ENCODE data around the gene GIPC1. TPM values are rescaled to one million over a fixed set of nuclear protein-coding genes. Genes with fewer than 3 reads are reported as not detected.

GIPC1 gene
- total and polyA plus RNA-seq, 9 of the 15 experiments (the other 6 are each of a cell fraction or from before 2014, with no cell fraction given): 0.49 to 54.7 (median 24.8) TPM

DNA sequence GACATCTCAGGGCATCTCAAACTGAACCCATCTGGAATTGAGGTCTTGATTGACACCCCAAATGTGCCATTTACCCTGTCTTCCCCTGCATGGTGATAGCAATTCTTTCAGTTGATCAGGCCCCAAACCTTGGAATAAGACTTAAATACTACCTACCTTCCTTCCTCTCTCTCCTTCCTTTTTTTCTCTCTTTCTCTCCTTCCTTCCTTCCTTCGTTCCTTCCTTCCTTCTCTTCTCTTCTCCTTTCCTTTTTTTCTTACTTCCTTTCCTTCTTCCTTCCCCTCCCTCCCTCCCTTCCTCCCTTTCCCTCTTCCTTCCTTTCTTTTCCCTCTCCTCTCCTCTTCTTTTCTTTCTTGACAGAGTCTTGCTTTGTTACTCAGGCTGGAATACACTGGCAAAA lies 7.4 kb upstream of the GIPC1 start (continued):
- TF ChIP-seq, protein P1, sequence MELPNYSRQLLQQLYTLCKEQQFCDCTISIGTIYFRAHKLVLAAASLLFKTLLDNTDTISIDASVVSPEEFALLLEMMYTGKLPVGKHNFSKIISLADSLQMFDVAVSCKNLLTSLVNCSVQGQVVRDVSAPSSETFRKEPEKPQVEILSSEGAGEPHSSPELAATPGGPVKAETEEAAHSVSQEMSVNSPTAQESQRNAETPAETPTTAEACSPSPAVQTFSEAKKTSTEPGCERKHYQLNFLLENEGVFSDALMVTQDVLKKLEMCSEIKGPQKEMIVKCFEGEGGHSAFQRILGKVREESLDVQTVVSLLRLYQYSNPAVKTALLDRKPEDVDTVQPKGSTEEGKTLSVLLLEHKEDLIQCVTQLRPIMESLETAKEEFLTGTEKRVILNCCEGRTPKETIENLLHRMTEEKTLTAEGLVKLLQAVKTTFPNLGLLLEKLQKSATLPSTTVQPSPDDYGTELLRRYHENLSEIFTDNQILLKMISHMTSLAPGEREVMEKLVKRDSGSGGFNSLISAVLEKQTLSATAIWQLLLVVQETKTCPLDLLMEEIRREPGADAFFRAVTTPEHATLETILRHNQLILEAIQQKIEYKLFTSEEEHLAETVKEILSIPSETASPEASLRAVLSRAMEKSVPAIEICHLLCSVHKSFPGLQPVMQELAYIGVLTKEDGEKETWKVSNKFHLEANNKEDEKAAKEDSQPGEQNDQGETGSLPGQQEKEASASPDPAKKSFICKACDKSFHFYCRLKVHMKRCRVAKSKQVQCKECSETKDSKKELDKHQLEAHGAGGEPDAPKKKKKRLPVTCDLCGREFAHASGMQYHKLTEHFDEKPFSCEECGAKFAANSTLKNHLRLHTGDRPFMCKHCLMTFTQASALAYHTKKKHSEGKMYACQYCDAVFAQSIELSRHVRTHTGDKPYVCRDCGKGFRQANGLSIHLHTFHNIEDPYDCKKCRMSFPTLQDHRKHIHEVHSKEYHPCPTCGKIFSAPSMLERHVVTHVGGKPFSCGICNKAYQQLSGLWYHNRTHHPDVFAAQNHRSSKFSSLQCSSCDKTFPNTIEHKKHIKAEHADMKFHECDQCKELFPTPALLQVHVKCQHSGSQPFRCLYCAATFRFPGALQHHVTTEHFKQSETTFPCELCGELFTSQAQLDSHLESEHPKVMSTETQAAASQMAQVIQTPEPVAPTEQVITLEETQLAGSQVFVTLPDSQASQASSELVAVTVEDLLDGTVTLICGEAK (IDR thresholded peaks at IDR 0.05): no peak
- TF ChIP-seq, protein P1 (CRISPR knock-in tag; IDR thresholded peaks at IDR 0.05): no peak
- TF ChIP-seq, protein P2, sequence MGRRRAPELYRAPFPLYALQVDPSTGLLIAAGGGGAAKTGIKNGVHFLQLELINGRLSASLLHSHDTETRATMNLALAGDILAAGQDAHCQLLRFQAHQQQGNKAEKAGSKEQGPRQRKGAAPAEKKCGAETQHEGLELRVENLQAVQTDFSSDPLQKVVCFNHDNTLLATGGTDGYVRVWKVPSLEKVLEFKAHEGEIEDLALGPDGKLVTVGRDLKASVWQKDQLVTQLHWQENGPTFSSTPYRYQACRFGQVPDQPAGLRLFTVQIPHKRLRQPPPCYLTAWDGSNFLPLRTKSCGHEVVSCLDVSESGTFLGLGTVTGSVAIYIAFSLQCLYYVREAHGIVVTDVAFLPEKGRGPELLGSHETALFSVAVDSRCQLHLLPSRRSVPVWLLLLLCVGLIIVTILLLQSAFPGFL (CRISPR knock-in tag; IDR thresholded peaks at IDR 0.05): no peak
- TF ChIP-seq ZNF76 (CRISPR knock-in tag; IDR thresholded peaks at IDR 0.05; ENCODE audit: borderline replicate concordance) (no peak), ZEB2 (IDR thresholded peaks at IDR 0.05) (no peak)

Measured in K562 (cell line).